PC-3 (cell line): ENCODE data around the gene HOXC5. TPM values are rescaled to one million over a fixed set of nuclear protein-coding genes. Genes with fewer than 3 reads are reported as not detected.
A peak's percentile ranks its signal among the peaks of the same experiment; 100 is the strongest.

Experiments used
- ATAC-seq: fragments of 200-7000 bp; cut with Tn5 transposase; 2 replicates; pipeline ENCODE4 v1.9.1; 2020; ENCODE audit warnings: mild to moderate bottlenecking, moderate library complexity
- BruUV-seq: library from RNA; stranded (reverse); fragments of 400-500 nt; replicated peaks from 2 replicates; lab custom pipeline; 2021; lab: Mats Ljungman, UMichigan
- CTCF ChIA-PET: fragments of 300-600 bp; sonication (Branson Sonifier 250); formaldehyde crosslinking; loops from one replicate; lab custom pipeline; 2022; ENCODE audit warnings: antibody characterized with exemption; lab: Charles Lee
- POLR2A ChIA-PET: fragments of 300-600 bp; sonication (Branson Sonifier 250); formaldehyde crosslinking; loops from one replicate; lab custom pipeline; 2022; ENCODE audit warnings: antibody characterized with exemption; ENCODE audit not compliant: unreplicated experiment; lab: Charles Lee
- DNase-seq: peaks from one replicate; pipeline ENCODE4 v3.0.0-alpha.2; 2015
- H2AFZ ChIP-seq: fragments of 300-600 bp; sonication (generic); 2 replicates; pipeline ENCODE4 v1.6.0; 2016; ENCODE audit warnings: antibody characterized with exemption, low read length
- H3F3A ChIP-seq: fragments of 300-600 bp; sonication (generic); one replicate; pipeline ENCODE4 v1.6.0; 2017; ENCODE audit warnings: antibody characterized with exemption, low read length, control low read depth, mild to moderate bottlenecking; ENCODE audit not compliant: unreplicated experiment
- H3K27ac ChIP-seq: fragments of 300-600 bp; sonication (generic); 2 replicates; pipeline ENCODE4 v1.5.1; 2016; ENCODE audit warnings: mild to moderate bottlenecking, low read length
- H3K27me3 ChIP-seq: fragments of 300-600 bp; sonication (generic); 2 replicates; pipeline ENCODE4 v1.6.1; 2016; ENCODE audit warnings: low read length, mixed read lengths
- H3K36me3 ChIP-seq: fragments of 300-600 bp; sonication (generic); 2 replicates; pipeline ENCODE4 v1.6.1; 2016; ENCODE audit warnings: low read depth, mixed run types, low read length, mixed read lengths
- H3K4me1 ChIP-seq: fragments of 300-600 bp; sonication (generic); 2 replicates; pipeline ENCODE4 v1.5.1; 2016; ENCODE audit warnings: low read length; ENCODE audit not compliant: insufficient read depth
- H3K4me2 ChIP-seq: fragments of 300-600 bp; sonication (generic); 2 replicates; pipeline ENCODE4 v1.6.0; 2016; ENCODE audit warnings: low read length
- H3K4me3 ChIP-seq: fragments of 300-600 bp; sonication (generic); 2 replicates; pipeline ENCODE4 v1.5.1; 2016; ENCODE audit warnings: mild to moderate bottlenecking, low read length, mixed read lengths
- H3K79me2 ChIP-seq: fragments of 300-600 bp; sonication (generic); 2 replicates; pipeline ENCODE4 v1.6.1; 2017; ENCODE audit warnings: low read length, mixed read lengths
- H3K9ac ChIP-seq: fragments of 300-600 bp; sonication (generic); 2 replicates; pipeline ENCODE4 v1.6.0; 2016; ENCODE audit warnings: mild to moderate bottlenecking, low read length
- H3K9me2 ChIP-seq: fragments of 300-600 bp; sonication (generic); replicated peaks from 2 replicates; pipeline ENCODE4 v1.6.1; 2016; ENCODE audit warnings: mixed run types, low read length, mixed read lengths
- H3K9me3 ChIP-seq: fragments of 300-600 bp; sonication (generic); 2 replicates; pipeline ENCODE4 v1.6.1; 2016; ENCODE audit warnings: low read length, mixed read lengths
- H4K20me1 ChIP-seq: fragments of 300-600 bp; sonication (generic); 2 replicates; pipeline ENCODE4 v1.6.1; 2016; ENCODE audit warnings: low read length, mixed read lengths
- CTCF ChIP-seq: fragments of 300-600 bp; sonication (generic); conservative IDR thresholded peaks from 2 replicates; pipeline ENCODE4 v1.5.1; 2017; ENCODE audit warnings: antibody characterized with exemption, low read depth, mild to moderate bottlenecking, low read length
- EZH2 ChIP-seq: fragments of 300-600 bp; sonication (generic); IDR thresholded peaks from one replicate; pipeline ENCODE4 v1.6.1; 2017; ENCODE audit warnings: antibody characterized with exemption, mild to moderate bottlenecking, low read length; ENCODE audit not compliant: unreplicated experiment
- EZH2phosphoT487 ChIP-seq: fragments of 300-600 bp; sonication (generic); IDR thresholded peaks from 2 replicates; pipeline ENCODE4 v1.6.1; 2018; ENCODE audit warnings: mild to moderate bottlenecking, antibody characterized with exemption, low read length, borderline replicate concordance
- intact Hi-C: fragments of 100-400 bp; cut with micrococcal nuclease; formaldehyde crosslinking; loops from 2 replicates; pipeline ENCODE4 v1.9.0; 2023
- total RNA-seq: library from RNA; depleted of rRNA; stranded (reverse); fragments of >200 nt; gene quantifications from 2 replicates; pipeline ENCODE4 v1.2.3, GENCODE V29; 2014

The HOXC5 gene
- total RNA-seq, 1 experiment from 2014 or later: 0.26 TPM

DNA sequence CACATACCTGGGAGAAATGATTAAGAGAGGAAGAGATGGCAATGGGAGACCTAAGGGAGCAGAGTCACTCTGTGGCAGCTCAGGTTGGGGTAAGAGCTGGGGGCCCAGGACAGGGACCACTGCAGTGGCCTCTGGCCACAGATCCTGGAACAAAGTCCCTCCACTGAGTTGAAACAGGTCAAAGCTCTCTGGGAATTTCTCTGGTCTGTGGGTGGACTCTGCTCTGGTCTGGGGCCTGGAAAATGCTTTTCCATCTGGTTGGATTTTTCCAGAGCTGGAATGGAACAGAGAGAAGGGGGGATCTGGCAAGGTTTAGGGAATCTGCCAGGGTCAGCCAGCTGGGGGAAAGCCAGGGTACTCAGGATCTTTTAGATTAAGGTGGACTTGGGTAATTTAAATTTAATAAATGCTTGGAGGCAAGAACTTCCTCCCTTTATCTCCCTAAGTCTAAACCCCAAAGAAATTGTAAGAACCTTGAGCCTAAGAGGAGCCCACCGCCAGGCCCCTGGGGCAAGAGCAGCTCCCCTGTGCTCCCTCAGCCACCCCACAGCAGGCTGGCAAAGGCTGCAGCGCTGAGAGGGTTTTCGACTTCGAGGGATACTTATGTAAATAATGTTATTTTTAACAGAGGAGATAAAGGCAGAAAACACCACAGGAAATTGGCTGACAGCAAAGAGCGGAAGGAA, 44.2 kb upstream of the HOXC5 start:
- Histone ChIP-seq H3K27ac (no peak overlapping the region), H3F3A (no peaks in the 10 kb centered on the region), H3K4me3 (peak overlapping the region; percentile 74), H3K9ac (peak overlapping the region; percentile 37; the same call in 1 of the 2 replicates), H3K9me2 (no peaks in the 10 kb centered on the region), H3K79me2 (peaks cover 32% of the 10 kb centered on the region), H3K4me2 (peak overlapping the region; percentile 96), H3K27me3 (no peaks in the 10 kb centered on the region), H2AFZ (peak overlapping the region; percentile 92), H3K36me3 (no peaks in the 10 kb centered on the region), H3K4me1 (peaks cover 47% of the 10 kb centered on the region), H4K20me1 (no peaks in the 10 kb centered on the region), H3K9me3 (no peaks in the 10 kb centered on the region)
- no peak for TF ChIP-seq EZH2phosphoT487
- TF ChIP-seq CTCF: no peak
- ChIA-PET CTCF (interaction anchor here (0.6 kb wide), 1 partner anchor 298 kb away, joined by 3 read pairs; no protein-coding TSS in a partner anchor), POLR2A (no interaction called here)
- peak; percentile 1; the same call in 1 of the 2 replicates for ATAC-seq
- DNase-seq: no peak
- no TSS peak for BruUV-seq
- intact Hi-C loops: loop anchor here (1.0 to 5.0 kb wide), 2 partner anchors 46 to 221 kb away; no protein-coding TSS in a partner anchor

DNA sequence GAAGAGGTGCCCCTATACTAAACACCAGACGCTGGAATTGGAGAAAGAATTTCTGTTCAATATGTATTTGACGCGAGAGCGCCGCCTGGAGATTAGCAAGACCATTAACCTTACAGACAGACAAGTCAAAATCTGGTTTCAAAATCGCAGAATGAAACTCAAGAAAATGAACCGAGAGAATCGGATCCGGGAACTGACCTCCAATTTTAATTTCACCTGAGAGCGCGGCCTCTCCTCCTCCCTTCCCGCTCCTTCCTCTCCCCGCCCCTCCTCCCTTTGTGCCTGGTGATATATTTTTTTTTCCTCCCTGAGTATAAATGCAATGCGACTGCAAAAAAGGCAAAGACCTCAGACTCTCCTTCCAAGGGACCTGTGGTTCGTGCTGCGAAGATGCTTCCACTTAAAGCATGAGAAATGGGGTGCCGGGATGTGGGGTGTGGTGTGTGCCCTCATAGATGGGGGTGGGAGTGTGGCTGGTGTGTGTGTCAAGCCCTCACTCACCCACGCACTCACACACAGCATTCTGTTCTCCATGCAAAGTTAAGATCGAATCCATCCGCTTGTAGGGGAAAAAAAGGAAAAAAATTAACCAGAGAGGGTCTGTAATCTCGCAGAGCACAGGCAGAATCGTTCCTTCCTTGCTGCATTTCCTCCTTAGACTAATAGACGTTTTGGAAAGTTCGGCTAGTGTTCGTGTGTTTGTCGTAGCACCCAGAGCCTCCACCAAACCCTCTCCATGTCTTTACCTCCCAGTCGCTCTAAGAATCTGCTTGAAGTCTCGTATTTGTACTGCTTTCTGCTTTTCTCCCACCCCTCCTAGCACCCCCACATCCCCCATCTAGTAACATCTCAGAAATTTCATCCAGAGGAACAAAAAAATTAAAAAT, 43.4 kb upstream of the HOXC5 start:
- no peak for TF ChIP-seq EZH2phosphoT487
- TF ChIP-seq EZH2: no peak
- TF ChIP-seq CTCF: peak; percentile 78
- ChIA-PET CTCF (interaction anchor here (0.6 kb wide), 2 partner anchors 10 to 51 kb away, joined by 3 to 4 read pairs; no protein-coding TSS in a partner anchor), POLR2A (interaction anchor here (0.6 kb wide), 1 partner anchor 228 kb away, joined by 5 read pairs; no protein-coding TSS in a partner anchor)
- Histone ChIP-seq H2AFZ (peak overlapping the region; percentile 92), H3K9ac (peak overlapping the region; percentile 37; the same call in 1 of the 2 replicates), H3K9me3 (no peaks in the 10 kb centered on the region), H3K27me3 (no peaks in the 10 kb centered on the region), H4K20me1 (no peaks in the 10 kb centered on the region), H3K9me2 (no peaks in the 10 kb centered on the region), H3F3A (no peaks in the 10 kb centered on the region), H3K4me2 (peak overlapping the region; percentile 96), H3K4me3 (peak overlapping the region; percentile 74), H3K36me3 (no peaks in the 10 kb centered on the region), H3K4me1 (peaks cover 50% of the 10 kb centered on the region), H3K27ac (peak overlapping the region; percentile 35), H3K79me2 (peaks cover 40% of the 10 kb centered on the region)
- DNase-seq (peak; percentile 77), ATAC-seq (peak; percentile 40)
- intact Hi-C loops: loop anchor here (1.0 to 5.0 kb wide), 2 partner anchors 47 to 222 kb away; no protein-coding TSS in a partner anchor
- BruUV-seq: no TSS peak
